Measurements from ENCODE around the gene ING3.
"Not testable (repeated sequence)": the region's sequence is repeated elsewhere in the genome, so short reads cannot be mapped to it uniquely, and the experiment has no call there.

Gene ING3

DNA sequence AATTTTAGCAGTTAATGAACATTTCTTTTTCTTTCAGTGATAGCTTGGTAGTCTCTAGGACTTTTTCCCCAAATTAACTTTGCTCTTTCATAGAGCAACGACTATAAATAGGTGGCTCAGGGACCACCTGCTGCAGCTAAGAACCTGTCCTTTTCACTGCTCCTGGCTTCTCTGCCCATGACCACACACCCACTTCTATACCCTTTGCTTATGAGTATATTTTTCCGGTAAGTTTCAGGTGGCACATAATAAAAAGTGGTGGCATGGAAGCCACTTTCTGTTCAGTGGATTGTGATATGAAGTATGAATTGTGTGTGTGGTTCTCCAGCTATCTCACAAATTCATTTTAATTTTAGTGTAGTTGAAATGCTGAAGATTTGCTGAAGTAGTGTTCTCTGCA lies 1.2 kb downstream of the ING3 start:
- no peak for DNase-seq

DNA sequence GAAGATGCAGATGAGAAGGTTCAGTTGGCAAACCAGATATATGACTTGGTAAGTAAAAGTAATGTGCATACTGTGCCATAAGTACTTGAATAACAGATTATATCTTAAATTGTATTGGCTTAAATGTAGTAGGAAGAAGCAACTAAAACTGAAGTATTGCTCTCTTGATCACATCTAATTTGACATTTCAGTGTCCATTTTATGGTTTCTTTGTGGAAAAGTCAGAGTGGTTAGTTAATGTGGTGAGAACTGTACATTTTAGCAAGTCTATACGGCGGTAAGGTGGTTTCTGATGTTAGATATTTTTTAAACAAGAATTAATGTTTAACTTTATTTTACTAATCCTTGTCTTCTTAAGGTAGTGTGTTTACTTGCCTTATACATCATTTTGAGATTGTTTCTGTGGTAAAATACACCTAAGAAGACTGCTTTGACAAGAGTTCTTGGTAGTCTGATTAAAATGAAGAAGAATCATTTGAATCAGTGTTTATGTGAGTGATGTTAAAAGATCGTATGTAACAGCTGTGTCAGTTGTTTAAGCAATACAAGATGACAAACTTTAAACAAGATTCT lies 5.1 kb downstream of the ING3 start:
- DNase-seq: no peak

DNA sequence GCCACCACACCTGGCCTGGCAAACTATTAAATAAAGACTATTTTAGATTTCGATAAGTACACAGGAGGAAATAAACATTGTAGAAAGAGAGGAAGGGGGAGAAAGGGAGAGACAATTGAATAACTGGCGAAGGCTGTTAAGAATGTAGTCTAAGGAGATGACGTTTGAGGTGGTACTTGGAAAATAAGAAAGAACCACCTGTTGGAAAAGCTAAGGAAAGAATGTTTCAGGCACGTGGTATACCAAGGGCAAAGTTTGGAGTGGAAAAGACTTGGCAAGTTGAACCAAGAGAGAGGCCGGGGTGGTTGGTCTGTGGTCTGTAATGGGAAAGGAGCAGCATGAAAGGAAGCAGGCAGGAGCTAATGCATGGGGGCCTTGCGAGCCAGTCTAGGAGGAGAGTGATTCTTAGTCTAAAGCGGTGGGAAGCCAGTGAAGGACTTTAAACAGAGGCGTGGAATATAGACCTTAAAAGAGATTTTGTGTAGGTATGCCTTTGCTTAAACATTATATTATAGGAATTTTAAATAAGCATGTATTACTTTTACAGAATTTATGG lies 9.4 kb downstream of the ING3 start:
- DNase-seq: no peak

DNA sequence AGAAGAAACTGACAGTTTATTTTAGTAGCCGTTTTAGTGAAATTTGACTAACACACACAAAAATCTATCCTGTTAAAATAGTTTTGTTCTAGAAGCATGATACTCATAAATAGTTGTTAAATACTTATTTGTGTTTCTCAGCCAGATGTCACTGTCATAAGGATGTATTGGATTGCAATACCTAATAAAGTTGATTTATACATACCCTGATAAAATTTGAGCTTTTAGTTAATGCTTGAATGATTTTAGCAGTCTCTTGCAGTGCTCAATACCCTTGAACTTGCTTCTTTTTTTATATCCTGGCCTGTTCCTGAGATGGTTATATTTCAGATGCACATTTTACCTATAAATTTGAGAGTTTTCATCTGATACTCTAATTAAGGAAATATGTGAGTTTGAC lies 10.1 kb downstream of the ING3 start:
- DNase-seq: no peak

DNA sequence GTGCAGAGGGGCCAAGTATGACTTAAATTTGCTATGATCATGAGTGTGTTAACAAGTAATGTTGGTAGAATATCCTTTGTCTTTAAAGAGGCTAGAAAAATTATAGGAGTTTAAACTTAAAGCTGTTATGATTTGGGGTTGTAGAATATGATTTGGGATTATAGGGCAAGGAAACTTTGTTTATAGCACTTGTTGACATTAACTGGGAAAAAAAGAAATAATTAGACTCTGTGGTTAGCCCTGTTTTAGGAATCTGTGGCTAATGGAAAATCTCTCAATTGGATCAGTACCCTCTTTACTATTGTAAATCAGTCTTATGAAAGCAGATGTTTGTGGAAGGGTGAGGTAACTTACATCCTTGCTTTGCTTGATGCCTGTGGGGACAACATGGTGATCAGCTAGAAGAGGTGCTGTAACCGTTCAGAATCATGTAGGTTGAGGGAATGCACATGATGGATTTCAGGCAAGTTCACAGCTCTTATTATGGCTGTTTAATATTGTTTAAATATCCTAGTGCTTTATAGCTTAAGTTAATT lies 11.1 kb downstream of the ING3 start:
- DNase-seq: no peak

DNA sequence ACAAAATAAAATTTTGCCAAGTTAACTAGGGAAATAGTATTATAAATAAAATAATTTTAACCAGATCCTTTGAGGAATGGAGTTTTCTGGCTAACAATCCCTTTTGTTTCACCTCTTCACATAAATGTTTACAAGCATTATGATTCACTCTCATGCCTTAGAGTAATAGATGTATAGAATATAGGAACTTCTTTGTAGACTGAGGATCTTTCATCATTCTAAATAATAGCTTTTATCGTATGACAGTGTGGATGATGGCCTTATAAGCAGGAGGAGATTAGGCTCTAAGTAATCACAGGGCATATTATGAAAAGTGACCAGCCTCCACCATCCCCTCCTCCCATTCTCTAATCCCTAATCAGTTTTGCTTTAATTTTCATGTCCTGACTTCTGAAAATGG lies 13.5 kb downstream of the ING3 start:
- DNase-seq: no peak

DNA sequence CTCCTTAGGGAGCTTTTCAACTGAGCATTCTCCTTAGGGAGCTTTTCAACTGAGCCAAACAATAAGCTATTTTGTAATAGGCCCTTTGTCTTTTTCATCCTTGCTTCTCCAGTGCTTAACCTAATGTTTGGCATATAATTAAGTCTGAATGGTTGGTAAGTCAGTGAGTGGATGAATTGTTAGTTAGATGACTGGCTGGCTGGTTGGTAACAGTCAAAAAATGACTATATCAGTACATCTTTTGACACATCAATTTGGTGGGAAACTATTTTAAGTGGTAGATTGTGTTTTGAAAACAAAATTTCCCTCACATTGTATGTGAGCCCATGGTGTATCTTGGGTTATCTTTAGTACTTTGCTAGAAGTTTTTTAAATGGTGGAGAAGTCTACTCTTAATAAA lies 16.4 kb downstream of the ING3 start:
- DNase-seq: no peak

DNA sequence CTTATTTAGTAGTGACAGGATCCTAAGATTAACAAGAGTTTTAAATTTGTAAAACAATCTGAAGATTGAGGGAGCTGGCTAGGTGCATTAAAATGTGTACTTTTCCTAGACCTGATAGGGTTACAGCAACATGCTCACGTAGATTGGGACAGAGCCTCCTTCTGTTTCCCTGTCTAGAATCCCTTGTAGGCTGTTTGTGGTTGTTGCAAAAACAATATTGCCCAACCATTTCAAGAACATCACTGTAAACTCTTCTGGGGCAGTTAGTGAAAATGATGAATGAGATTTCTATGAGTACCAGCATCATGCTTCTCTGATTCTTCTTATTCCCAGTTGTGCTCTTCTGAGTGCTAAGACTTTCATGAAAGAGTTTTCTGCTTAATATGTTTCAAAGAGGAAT lies 23.3 kb downstream of the ING3 start:
- no peak for DNase-seq

DNA sequence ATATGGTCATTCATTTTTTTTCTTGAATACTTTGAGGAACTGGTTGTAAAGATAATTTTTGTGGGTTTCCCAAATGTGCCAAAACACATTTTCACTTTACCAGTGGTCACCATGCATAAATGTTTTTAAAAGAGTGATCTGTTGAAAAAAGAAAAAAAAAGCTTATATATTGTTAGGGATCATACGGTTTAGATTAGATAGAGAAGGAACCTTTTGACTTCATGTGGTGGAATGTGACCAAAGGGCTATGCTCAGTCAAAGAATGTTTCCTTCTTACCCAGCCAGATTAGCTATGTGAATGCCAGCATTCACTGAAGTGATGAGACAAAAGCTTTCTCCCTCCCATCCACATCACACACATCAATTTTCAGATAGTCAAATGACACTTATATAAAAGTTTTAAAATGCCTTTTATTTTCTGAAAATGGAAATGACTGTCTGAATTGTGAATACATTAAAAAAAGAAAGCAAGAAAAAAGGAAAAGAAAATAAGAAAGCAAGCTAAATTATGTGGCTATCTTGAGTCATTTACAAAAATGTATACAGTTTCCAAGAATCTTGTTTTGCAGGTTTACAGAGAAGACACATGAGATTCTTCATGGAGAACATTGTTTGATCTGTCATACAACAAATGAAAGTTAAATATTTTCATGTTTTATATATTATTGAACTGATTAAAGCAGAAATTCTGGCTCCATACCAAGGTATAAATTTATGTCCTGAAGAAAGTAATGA lies 29.4 kb downstream of the ING3 start:
- DNase-seq: no peak

DNA sequence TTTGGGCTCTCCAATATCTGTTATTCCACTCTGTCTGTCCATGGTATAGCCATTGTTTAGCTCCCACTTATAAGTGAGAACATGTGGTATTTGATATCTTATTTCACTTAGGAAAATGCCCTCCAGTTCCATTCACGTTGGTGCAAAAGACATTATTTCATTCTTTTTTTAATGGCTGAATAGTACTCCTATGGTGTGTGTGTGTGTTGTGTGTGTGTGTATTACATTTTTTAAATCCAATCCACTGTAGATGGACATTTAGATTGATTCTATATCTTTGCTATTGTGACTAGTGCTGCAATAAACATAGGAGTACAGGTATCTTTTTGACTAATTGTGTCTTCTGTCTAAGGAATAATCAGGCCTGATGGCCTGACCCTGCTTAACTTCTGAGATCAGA lies 30.5 kb downstream of the ING3 start:
- no peak for DNase-seq

DNA sequence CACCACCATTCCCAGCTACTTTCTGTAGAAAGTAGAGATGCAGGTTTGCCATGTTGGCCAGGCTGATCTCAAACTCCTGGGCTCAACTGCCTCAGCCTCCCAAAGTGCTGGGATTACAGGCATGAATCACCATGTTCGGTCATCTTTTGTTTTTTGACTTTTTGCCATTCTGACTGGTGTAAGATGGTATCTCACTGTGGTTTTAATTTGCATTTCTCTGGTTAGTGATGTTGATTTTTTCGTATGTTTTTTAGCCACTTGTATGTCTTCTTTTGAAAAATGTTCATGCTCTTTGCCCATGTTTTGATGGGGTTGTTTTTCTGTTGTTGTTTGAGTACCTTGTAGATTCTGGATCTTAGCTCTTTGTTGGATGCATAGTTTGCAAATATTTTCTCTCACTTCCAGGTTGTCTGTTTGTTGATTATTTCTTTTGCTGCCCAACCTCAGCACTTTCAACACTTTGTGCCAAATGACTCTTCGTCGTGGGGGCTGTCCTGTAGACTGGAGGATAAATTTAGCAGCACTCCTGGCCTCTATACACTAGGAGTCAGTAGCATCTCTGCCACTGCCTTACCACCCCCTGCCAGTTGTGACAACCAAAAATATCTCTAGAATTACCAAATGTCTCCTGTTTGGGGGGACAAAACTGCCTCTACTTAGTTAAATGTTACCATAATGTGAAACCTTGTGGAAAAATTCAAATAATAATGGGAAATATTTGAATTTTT lies 31.5 kb downstream of the ING3 start:
- no peak for DNase-seq

DNA sequence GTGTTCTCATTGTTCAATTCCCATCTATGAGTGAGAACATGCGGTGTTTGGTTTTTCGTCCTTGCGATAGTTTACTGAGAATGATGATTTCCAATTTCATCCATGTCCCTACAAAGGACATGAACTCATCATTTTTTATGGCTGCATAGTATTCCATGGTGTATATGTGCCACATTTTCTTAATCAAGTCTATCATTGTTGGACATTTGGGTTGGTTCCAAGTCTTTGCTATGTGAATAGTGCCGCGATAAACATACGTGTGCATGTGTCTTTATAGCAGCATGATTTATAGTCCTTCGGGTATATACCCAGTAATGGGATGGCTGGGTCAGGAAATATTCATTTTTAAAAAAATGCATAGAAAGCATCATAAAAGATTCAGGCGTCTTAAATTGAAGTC lies 33.0 kb downstream of the ING3 start:
- DNase-seq: not testable (repeated sequence)

DNA sequence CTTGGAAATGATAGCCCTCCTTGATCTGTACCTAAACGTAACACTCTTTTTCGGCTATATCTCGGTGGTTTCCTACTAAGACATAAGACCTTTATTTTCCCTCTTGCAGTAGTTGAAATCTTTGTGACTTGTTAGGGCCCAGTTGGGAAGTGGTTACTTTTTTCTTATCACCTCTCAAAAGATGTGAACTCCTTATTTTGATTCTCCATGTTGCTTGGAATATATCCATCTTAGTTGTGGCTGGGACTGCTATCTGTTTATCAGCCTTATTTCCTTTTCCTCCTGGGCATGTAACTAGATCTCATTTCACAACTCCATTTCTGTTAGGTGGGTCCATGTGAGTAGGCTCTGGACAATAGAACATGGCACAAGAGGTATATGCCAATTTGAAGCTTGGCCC lies 33.8 kb downstream of the ING3 start:
- no peak for DNase-seq

DNA sequence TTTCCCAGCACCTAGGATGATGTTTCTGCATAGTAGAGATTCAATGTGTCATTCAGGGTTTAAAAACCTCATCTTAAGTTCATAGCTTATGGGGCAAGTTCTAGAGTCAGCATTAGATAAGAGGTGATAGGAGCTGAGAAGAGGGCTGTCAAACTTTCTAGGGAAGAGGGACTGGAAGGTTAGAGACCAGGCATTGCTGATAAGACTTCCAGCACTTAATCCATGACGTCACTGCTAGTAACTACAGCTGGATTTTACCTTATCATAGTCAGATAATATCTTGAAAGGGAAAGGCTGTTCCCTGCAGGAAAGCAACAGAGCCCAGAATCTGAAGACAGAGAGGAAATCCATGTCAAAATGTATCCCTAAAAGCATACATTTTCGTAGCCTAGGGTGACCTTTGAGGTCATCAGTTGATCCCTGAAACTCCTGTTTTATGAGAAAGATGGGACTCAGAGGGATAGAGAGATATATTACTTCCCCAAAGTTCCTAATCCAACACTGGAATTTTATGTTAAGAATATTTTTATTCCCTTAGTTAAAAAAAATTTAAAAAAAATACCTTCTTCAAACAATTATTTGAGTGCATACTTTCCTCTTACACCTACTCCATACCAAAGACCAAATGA lies 34.7 kb downstream of the ING3 start:
- no peak for DNase-seq

DNA sequence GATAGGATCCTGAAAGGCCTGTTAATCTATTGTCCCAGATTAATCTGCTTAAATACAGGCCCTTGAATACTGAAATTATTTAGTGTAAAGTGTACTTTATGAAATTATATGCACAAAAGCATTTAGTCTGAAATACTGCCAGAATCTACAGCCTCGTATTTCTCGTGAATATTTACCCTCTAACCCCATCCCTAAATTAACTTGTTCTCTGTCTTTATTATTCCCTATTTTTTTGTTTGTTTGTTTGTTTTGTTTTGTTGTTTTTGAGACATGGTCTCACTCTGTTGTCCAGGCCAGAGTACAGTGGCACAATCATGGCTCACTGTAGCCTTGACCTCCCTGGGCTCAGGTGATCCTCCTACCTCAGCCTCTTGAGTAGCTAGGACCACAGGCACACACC lies 35.3 kb downstream of the ING3 start:
- no peak for DNase-seq

DNA sequence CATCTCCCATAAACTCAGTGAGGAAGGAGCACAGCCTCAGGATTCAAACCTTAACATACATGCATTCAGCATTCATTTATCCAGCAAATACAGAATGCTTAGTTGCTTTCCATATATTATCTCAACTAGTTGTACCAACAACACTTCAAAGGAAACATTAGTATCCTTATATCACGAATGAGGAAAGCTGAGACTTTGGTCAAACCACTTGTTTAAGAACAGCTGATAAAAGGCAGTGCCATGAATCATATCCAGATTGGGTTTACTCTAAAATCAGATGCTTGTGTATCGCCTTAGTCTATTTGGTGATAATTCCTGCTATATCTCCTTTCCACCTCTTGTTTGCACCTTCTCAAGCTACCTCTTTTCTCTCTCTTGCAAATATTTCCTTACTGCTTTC lies 36.1 kb downstream of the ING3 start:
- no peak for DNase-seq

DNA sequence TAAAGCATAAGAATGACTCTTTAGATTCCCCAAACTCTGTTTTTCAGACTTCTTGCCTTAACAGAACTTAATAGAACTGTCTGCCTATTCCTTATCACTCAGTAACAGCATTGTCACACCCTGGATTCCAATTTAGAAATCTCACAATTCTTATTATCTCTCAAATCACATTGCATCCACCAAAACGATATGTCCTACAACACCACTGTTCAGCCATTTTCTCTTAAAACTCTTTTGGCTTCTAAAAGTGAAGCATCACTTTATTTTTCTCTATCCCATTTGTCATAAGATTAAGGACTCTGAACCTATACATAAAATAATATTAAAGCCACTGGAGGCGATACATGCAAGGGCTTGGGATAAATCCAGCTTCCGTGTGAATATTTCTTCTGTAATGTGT lies 36.7 kb downstream of the ING3 start:
- no peak for DNase-seq

DNA sequence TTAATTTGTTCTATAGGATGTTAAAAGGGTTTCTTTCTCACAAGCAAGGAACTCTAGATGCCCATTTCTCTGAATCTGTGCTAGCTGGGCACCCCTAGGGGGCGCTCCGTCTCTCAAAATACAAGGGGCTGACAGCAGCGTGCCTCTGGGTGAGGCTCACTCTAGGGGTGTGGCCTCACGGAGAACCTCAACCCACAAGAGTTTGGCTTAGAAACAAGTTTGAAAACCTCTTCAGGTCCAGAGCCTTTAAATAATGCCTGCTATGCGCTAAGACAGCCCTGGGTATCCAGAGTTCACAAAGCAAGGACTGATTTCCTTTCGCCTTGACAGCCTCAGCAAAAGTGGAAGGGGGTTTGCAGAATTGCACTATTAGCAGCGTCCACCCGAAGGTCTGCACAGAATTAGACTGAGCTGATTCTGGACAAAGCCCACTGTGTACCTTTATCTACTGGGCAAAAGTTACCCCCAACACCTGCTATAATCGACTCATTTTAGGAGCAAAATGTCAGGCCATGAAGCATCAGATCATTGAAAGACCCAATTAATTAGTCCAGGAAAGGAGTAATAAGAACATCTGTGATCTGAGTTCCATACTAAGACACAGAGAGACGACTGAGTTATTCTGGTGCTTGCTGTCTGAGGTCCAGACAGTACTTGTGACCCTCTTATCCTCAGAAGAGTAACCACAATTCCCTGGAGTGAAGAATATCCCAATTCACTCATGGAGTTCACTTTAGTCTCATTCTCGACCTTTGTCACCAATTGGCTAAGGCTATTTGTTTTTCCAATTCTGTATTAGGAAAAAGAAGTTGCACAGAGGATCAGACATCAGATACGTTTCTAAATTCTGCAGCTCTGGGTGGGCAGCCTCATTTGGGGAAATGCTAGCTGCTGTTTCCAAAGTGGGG lies 37.4 kb downstream of the ING3 start:
- DNase-seq: peak; percentile 48

DNA sequence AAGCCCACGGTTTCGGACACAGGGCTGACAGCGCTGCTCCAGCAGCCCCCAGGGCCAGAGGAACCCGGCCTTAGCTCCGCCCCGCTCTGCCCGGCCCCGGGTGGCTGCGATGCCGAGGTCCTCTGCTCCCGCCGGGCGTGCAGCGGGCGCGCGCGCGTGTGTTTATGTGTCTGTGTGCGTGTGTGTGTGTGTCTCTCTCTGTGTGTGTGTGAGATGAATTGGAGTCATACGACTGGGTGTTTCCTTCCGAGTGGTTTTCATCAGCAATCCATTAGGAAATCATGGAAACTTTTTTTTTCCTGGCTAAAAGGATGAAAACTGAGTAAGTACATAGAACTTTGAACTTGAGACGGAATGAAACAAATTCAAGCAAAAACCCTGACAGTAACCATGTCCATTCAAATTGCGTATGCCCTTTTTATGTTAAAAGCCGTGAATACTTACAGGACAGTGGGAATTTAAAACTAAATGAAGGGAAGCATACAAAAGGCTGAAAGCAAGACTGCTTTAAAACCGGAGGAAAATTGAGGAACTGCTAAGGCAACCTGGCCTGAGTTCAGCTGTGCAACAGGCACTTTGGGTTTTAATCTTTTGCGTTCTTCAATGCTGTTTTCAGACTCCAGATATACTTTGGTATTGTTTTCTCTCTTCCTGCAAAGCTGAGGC lies 38.1 kb downstream of the ING3 start, which contains the start of gene CPED1:
Gene CPED1, plus strand, starts transcription at position 121 of the 666 bp plus-strand sequence. CDS start 911 bp downstream, outside the sequence.
- no peak for DNase-seq

DNA sequence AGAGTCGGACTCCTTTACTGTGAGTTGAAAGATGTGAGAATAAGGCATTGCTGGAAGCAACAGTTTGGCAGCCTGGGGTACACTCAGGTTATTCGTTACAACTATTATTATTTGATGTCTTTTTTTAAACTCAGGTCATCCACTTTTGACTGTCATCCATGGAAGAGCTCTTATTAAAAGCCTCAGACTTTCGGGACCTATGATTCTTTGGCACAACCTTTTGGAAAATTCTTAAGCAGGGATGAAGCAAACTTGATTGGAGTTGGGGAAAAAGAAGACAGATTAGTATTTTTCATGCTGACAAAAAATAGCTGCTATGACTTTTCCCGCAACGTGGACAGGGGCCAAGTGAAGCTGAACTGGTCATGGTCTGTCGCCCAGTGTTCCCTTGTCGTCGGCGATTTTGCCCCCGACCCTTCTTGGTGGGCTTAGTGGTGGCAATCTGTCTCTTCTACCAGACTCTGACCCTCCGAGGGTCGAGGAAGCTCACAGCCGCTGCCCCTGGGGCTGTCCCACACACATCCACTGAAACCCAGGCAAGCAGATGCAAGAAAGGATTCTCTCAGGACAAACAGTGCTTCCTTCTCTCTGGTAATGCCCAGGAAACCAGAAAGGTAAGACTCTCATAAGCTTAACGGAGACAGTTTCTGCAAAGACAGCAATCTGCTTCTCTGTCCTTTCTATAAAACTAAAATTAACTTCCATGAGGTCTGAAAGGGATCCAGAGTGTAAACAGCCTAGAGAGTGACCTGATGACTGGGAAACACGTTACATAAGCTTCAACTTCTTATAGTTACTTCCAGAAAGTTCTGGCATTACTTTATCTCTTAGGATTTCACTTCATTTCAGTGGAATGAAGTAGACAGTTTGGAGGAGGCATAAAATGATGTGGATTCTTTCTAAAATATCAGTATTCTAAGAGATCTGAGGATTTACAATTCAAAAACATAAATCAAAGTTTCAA lies 39.0 kb downstream of the ING3 start:
- no peak for DNase-seq

Data from DMS79 (cell line).